Stimulated activated CD8-positive, alpha-beta memory T cell treated with anti-CD3 and anti-CD28 coated beads, Interleukin-4, amount 100 ng/mL, for 48 hours (primary cell): ENCODE results near the gene COL19A1.
"Not testable (repeated sequence)": the region's sequence is repeated elsewhere in the genome, so short reads cannot be mapped to it uniquely, and the experiment has no call there.

Experiments
- DNase-seq: peaks from one replicate; pipeline ENCODE4 v3.0.0-alpha.2; 2020

COL19A1 gene

GRCh38 chr6:69901361-69901760 lies 35.0 kb downstream of the COL19A1 start:
- no peak for DNase-seq

DNA sequence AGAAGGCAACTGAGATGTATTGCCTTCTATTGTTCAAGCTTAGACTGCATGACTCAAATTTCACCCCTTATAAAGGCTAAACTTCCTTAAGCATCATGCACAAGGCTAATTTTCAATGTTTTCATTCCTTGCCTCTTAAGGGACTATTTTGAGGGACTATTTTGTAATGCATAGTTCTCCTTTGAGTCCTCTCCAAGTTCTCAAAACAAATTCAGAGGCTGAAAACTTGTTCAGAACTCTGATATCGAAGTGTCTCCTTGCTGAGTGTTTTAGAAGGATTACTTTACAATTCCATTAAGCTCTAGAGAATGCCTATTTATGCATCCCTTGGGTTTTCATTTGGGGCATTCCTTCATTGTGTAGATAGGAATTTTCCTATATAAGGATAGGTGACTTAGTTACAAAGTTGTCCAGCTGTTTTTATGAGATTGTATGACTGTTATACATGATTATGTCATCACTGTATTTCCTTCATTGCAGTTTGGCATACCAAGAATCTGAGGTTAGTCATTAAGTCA lies 41.7 kb downstream of the COL19A1 start:
- no peak for DNase-seq

DNA sequence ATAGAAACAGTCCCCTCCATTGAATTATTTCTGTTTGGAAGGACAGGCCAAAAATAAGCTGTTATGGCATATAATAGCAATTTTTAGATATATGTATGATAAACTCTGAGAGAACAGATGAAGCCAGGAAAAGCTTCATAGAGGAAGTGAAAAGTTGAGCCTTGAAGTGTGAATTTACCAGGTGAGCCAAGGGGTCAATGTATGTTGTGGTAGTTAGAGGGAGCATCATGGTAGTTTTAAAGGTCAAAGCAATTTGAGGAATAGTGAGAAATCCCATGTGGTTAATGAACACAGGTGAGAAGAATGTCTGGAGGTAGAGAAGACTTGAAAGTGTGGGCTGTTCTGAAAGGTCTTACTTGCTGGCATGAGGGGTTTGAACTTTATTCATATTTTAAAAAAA lies 47.0 kb downstream of the COL19A1 start:
- no peak for DNase-seq

DNA sequence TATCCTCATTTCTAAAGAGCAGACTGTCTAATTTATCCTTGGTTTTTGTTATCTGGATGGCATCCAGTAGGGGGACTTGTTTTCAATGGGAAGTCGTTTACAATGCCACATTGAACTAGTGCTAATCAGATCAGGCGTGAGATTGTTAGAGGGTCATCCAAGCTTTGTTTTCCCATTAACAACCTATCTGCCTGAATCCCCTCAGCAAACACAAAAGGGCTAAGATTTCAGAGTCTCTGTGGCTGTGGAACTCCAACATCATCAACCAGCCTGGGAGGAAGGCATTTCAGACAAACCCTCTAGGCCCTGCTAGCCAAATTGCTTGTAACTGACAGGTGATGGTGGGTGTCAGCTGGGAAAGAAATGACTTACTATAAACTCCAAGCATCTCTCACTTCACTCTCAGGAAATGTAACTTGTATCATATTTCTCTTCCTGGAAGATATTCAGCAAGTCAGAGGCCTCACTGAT lies 47.7 kb downstream of the COL19A1 start:
- DNase-seq: no peak

- DNase-seq: no peak
Measured at GRCh38 chr6:69915346-69915745, 49.0 kb downstream of the COL19A1 start.

- peak; percentile 33 for DNase-seq
Measured at GRCh38 chr6:69917834-69918233, 51.5 kb downstream of the COL19A1 start.

DNA sequence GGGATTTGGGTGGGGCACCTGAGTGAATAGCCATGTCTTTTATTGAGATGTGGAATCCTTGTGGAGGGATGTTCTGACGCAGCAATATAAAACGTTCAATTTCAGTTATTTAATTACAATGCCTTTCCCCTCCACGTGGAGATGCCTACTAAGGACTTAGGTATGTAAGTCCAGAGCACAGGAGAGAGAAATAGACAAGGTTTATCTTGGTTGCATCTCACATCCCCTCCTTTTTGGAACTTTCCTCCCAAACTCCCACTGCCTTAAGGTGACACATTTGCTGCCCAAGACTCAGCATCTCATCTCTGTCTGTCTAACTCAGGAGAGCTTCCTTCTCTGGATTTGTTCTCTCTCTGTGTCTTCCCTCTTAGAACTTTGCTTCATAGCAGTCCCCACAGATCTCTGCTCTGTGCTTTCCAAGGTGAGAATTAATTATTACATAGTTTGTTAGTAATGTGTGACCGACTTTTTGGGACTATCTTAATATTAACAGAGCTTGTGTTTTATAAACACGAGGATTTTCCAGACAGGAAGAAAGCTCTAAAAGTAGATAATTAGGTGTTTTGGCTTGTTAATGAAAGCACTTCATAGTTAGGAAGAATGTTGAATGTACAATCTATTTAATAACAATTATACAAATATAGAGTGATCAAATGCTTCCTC lies 52.6 kb downstream of the COL19A1 start:
- DNase-seq: no peak

GRCh38 chr6:69921066-69921465 lies 54.7 kb downstream of the COL19A1 start:
- DNase-seq: not testable (repeated sequence)

DNA sequence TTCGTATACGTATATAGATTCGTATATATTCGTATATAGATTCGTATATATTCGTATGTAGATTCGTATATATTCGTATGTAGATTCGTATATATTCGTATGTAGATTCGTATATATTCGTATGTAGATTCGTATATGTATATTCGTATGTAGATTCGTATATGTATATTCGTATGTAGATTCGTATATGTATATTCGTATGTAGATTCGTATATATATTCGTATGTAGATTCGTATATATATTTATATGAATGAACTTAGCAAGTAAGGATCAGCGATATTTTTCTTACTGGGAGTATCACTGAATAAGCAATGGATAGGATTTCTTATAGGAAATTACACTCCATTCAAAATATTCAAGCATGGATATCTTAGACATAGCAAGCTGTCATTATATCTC lies 55.3 kb downstream of the COL19A1 start:
- not testable (repeated sequence) for DNase-seq

DNA sequence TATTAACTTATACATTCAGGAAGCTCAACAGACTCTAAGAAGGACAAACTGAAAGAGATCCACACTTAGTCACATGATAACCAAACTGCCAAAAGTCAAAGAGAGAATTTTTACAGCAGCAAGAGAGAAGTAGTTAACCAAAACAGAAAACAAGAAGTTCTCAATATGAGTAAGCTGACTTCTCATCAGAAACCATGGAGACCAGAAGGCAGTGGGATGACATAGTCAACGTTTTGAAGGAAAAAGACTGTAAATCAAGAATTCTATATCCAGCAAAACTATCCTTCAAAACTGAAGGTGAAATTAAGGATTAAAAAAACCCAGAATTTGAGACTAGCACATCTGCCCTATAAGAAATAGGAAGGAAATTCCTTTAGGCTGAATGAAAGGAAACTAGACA lies 60.4 kb downstream of the COL19A1 start:
- no peak for DNase-seq

- DNase-seq: no peak
Measured at GRCh38 chr6:69933239-69933638, 66.9 kb downstream of the COL19A1 start.

DNA sequence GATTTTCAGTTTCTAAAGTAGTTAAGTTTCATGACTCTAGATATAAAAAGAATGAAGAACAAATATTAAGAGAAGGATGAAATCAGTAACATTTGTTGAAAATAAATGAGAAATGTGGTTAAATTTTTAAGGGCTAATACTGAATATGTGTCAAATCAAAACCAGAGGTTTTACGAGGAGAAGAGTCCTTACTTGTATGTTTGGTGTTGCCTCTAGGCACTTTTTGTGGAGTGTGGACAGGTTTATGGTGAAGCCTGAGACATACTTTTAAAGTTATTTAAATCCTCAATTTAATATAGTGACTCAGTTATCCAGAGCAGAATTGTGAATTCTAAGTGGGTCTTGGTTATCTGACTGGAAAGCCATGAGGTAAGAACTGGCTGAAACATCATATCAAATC lies 68.7 kb downstream of the COL19A1 start:
- no peak for DNase-seq

DNA sequence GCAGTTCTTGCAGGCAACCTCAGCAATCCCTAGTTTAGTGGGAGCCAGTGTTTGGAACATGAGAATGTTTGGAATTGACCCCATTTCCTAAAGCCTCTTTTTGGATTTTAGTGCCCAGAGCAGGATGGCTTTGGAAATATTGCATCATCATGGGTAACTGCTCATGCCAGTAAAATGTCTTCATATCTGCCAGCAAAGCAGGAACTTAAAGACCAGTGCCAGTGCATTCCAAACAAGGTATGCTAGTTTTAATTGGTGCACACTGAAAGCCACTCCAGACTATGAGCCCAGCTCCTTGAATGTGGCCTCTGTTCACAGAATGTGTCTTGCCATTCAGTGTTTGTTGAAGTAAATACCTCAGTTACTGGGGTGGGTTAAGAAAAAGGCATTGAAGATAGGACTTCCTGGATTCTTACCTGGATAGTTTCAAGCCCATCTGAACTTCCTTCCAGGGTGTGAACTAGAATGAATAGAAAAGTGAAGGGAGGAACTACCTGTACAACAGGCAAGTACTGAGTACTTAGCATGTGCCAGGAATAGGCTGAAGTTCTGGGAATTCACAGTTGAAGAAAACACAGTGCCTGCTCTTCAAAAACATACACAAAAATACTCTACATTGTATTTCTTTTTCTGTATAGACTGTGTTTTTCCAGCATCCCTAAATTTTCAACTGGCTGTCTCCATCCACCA lies 70.5 kb downstream of the COL19A1 start:
- DNase-seq: no peak

DNA sequence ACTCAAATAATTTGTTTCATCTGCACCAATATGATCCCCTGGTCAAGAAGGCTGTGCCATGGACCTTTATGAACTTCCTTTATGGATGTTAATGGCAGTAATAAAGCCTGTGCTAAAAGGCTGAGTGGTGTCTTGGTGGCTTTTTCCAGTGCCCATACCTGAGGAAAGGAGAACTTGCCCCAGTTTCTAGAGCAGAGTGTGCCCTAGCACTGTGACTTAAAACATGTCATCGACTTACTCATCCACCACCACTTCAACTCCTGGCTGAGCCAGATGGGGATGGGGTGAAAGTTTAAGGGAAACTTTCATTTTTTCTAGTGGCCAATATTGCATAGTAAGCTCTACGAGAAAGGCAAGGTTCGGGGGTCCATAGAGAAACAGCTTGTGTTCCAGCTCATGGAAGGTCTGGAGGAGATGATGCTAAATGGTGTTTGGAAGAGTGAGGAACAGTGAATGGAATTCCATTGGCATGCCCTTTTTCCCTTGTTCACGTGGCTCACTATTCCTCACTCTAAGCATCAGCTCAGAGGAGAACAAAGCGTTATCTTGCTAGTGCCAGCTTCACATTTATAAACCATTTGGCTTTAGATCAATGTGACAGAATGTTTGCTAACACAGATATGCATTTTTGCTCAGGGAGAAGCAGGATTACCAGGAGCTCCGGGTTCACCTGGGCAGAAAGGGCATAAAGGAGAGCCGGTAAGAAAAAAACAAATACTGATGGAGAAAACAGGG lies 71.2 kb downstream of the COL19A1 start:
- DNase-seq: no peak

DNA sequence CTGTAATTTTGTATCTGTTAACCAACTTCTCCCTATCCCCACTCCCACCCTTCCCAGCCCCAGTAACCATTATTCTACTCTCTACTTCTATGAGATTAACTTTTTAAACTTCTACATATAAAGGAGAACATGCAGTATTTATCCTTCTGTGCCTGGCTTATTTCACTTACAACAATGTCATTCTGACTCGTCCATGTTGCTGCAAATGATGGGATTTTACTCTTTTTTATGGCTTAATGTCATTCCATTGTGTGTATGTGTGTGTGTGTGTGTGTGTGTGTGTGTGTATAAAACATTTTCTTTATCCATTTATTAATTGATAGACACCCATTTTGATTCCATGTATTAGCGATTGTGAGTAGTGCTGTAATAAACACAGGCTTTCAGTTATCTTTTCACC lies 76.1 kb downstream of the COL19A1 start:
- DNase-seq: no peak

- no peak for DNase-seq
Measured at GRCh38 chr6:69945192-69945591, 78.8 kb downstream of the COL19A1 start.

DNA sequence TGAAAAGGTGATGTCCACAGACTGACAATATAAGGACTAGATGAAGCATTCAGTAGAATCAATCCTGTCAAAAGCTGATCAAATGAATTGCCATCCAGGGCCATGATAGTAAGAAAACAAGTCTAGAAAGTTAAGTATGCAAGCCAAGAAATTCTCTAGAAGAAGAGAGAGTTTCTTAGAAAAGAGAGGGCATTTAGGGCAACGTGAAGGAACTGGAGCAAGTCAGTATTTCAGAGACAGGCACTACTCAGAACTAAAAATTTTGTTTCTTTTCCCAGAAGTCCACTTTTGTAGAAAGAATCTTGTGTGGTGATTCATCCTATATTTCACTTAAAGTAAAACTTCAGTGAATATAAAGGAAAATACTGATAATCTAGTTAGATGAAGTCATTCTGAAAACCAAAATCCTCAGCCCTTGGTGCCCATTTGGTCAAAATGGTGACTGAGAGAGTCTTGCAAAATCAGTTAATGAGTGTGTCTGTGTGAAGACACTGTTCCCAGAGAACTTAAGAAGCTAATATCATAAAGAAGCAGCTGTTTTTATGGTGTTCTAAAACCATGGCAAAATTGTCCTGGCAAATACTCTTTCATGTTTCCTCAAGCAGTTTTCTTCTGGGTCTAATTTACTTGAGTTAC lies 82.2 kb downstream of the COL19A1 start:
- DNase-seq: no peak

GRCh38 chr6:69953491-69953890 lies 87.1 kb downstream of the COL19A1 start:
- DNase-seq: no peak

GRCh38 chr6:69954733-69955132 lies 88.4 kb downstream of the COL19A1 start:
- no peak for DNase-seq

DNA sequence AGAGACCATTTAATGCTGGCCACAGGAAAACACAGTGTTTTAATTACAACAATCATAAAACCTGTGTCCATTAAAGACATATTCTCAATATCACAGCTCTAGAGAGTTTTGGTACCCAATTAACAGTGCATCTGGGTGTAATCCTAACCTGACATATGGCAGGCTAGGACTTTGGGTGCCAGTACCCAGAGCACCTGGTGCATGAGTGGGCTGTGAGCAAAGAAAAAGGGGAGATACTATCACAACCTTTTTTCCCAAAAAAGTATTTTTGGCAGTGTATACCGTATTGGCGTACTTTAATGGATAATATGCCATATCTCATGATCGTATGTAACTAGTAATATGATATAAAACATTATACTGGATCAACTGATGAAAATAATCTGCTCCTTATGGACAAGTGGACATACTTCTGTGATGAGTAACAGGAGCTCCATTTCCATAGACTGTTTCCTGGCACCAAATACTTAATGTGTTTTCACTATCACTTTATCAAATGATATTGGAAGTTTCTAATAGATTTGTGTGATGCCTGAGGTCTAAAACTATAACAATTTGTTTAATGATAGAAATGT lies 91.7 kb downstream of the COL19A1 start:
- DNase-seq: no peak

DNA sequence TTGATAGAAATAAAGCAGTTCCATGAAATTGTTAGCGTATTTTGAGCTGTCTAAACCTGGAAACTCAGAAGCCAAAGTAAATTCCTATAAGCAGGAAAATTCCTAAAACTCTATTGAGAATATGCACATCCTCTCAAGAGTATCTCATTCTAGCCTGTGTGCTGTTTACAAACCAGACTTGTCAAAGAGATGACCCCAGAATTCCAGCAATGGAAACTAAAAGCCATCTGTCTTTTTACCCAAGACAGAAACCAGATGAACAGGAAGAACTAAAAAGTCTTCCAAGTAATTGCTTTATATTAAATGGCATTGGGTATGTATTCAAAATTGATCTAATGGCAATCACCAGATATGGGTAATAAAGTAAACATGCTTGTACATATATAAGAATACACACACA lies 92.6 kb downstream of the COL19A1 start:
- DNase-seq: no peak

GRCh38 chr6:69965974-69966373 lies 99.6 kb downstream of the COL19A1 start:
- not testable (repeated sequence) for DNase-seq

GRCh38 chr6:69973138-69973537 lies 106.8 kb downstream of the COL19A1 start:
- DNase-seq: no peak
